Glutamatergic neuron (in vitro differentiated cells): ENCODE results near the gene KCNIP1. TPM values are rescaled to one million over a fixed set of nuclear protein-coding genes. Genes with fewer than 3 reads are reported as not detected.

Experiments
- DNase-seq: peaks from one replicate; pipeline ENCODE4 v3.0.0; 2022
- H3K27ac Mint-ChIP-seq: one replicate; pipeline ENCODE4 v1.8.0; 2020; ENCODE audit warnings: mild to moderate bottlenecking, mixed read lengths, inconsistent platforms; ENCODE audit not compliant: unreplicated experiment
- H3K27me3 Mint-ChIP-seq: one replicate; pipeline ENCODE4 v1.8.0; 2020; ENCODE audit warnings: mild to moderate bottlenecking, moderate library complexity, mixed read lengths, inconsistent platforms; ENCODE audit not compliant: unreplicated experiment
- H3K36me3 Mint-ChIP-seq: one replicate; pipeline ENCODE4 v1.8.0; 2020; ENCODE audit warnings: mild to moderate bottlenecking, mixed read lengths, inconsistent platforms; ENCODE audit not compliant: unreplicated experiment
- H3K4me1 Mint-ChIP-seq: one replicate; pipeline ENCODE4 v1.8.0; 2020; ENCODE audit warnings: mild to moderate bottlenecking, low read depth, mixed read lengths, inconsistent platforms; ENCODE audit not compliant: unreplicated experiment
- H3K4me3 Mint-ChIP-seq: one replicate; pipeline ENCODE4 v1.8.0; 2020; ENCODE audit warnings: mild to moderate bottlenecking, mixed read lengths, inconsistent platforms; ENCODE audit not compliant: unreplicated experiment
- H3K9me3 Mint-ChIP-seq: one replicate; pipeline ENCODE4 v1.8.0; 2020; ENCODE audit warnings: mild to moderate bottlenecking, moderate library complexity, mixed read lengths, inconsistent platforms; ENCODE audit not compliant: unreplicated experiment
- total RNA-seq: library from RNA; stranded (reverse); fragmentation: NEBNext Ultra II Directional; extraction: Animal tissue kit (Norgen Biotek cat#: 25700); gene quantifications from one replicate; pipeline ENCODE4 v1.2.1, GENCODE V29; 2021; ENCODE audit not compliant: unreplicated experiment
- TF ChIP-seq, protein P1 (sequence below): fragments of 200-600 bp; sonication (generic); IDR thresholded peaks from one replicate; pipeline ENCODE4 v1.5.0; 2021; ENCODE audit not compliant: partially characterized antibody, unreplicated experiment

The KCNIP1 gene
- total RNA-seq, 1 donor from 2014 or later = 0.47 TPM

DNA sequence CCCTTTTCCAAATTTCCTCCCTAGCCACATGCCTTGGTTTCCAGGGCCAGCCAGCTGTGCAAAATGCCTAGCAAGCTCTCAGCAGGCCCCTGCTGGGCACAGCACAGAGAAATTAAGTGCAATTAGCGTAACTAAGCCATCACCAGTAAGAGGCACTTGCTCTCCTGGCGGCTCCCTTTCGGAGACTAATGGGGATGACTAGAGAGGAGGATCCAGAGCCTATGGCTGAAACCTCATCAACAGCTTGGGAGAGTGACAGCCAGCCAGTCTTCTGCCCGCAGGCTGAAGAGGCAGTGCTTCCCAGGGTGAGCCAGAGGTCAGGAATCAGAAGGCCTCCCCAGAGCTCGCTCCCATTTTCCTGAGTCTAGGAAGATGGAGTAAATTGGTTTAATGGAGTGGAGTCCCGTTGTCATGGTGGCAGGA lies 108.4 kb downstream of the KCNIP1 start:
- Mint-ChIP-seq H3K4me3 (peak overlapping the region; percentile 70), H3K27ac (peak overlapping the region; percentile 93), H3K36me3 (no peaks in the 10 kb centered on the region), H3K27me3 (peaks cover 30% of the 10 kb centered on the region), H3K4me1 (peaks cover 75% of the 10 kb centered on the region), H3K9me3 (peaks cover 43% of the 10 kb centered on the region)
- TF ChIP-seq, protein P1, sequence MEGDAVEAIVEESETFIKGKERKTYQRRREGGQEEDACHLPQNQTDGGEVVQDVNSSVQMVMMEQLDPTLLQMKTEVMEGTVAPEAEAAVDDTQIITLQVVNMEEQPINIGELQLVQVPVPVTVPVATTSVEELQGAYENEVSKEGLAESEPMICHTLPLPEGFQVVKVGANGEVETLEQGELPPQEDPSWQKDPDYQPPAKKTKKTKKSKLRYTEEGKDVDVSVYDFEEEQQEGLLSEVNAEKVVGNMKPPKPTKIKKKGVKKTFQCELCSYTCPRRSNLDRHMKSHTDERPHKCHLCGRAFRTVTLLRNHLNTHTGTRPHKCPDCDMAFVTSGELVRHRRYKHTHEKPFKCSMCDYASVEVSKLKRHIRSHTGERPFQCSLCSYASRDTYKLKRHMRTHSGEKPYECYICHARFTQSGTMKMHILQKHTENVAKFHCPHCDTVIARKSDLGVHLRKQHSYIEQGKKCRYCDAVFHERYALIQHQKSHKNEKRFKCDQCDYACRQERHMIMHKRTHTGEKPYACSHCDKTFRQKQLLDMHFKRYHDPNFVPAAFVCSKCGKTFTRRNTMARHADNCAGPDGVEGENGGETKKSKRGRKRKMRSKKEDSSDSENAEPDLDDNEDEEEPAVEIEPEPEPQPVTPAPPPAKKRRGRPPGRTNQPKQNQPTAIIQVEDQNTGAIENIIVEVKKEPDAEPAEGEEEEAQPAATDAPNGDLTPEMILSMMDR = peak; percentile 9
- peak; percentile 82 for DNase-seq

DNA sequence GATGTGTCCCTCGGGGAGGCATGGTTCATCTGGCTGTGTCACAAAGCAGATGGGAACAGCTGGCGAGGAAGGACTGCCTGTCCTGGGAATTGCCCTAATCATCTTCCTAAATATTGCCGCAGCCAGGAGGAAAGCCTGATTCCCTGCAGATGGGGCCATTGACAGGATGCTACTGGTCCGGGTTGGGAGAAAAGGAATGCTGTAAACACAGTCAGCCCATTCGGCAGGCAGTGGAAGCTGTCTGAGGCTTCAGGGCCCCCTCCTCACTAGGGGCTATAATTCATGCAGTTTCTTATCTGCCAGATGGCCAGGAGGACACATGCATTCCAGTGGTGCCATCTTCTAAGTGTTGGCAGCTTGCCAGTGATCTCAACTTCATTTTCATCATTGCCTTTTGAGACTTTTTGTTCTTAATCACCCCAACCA lies 110.3 kb downstream of the KCNIP1 start:
- TF ChIP-seq, protein P1 = no peak
- Mint-ChIP-seq H3K27me3 (peaks cover 30% of the 10 kb centered on the region), H3K27ac (peak overlapping the region; percentile 83), H3K36me3 (no peaks in the 10 kb centered on the region), H3K4me3 (peak overlapping the region; percentile 41), H3K9me3 (peaks cover 37% of the 10 kb centered on the region), H3K4me1 (peaks cover 71% of the 10 kb centered on the region)
- peak; percentile 82 for DNase-seq

DNA sequence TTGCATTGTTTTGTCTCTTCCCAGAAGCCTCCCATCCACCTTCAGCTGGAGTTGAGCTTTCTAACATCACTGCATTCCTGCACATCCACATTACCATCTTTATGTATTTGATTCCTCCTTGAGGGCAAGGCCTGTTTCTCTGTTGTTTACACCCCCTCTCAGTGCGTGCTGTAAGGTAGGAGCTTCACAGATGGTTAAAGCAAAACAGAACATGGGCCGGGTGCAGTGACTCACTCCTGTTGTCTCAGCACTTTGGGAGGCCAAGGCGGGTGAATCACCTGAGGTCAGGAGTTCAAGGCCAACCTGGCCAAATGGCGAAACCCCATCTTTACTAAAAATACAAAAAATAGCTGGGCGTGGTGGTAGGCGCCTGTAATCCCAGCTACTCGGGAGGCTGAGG lies 110.9 kb downstream of the KCNIP1 start:
- peak overlapping the region; percentile 35 for H3K4me3 Mint-ChIP-seq

DNA sequence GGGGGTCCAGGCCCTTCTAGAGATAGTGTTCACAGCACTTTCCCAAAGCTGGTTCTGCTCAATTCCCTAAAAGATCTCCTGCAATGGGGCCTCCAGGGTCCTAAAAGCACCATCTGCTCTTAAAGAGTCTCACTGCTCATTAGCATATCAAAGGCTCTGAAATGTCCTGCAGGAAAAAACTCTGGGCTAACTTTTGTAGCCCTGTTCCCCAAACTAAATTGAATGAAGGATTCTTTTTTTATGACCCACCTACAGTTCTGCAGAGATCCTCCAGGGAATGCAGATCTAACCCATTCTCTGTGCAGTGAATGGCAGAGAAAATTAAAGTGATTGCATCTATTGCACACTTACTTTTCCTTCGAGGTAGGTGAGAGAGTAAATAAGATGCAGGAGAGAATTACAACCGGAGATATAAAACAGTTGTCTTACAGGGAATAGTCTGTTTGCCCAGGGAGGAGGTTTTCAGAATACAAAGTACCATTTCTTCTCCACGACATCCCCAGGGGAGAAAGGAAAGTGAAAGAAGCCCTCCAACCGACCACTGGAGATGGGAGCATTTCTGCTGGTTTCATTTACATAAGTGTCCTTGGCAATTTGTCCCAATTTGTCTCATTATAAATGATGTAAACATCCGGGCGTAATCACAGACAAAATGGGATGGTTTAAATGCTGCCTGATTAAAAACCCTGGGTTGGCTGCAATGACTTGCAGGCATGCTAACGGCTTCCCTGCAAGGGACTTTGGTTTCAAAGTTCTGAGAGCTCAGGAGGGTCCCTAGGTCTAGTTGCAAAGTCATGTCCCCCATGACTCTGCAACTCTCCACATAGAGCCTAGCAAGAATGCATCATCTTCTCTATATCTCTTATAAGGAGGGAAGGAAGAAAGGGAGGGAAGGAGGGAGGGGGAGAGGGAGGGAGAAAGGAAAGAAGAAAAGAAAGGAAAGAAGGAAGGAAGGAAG lies 114.0 kb downstream of the KCNIP1 start:
- Mint-ChIP-seq H3K4me3 (peak overlapping the region; percentile 18), H3K27me3 (peaks cover 19% of the 10 kb centered on the region), H3K4me1 (peaks cover 43% of the 10 kb centered on the region), H3K36me3 (no peaks in the 10 kb centered on the region), H3K27ac (no peak overlapping the region), H3K9me3 (peaks cover 27% of the 10 kb centered on the region)
- DNase-seq = no peak
- TF ChIP-seq, protein P1 = no peak

More for the DNA sequence above, 110.9 kb downstream of the KCNIP1 start:
- peaks cover 37% of the 10 kb centered on the region for H3K9me3 Mint-ChIP-seq
- H3K36me3 Mint-ChIP-seq = no peaks in the 10 kb centered on the region
- peaks cover 71% of the 10 kb centered on the region for H3K4me1 Mint-ChIP-seq
- peaks cover 30% of the 10 kb centered on the region for H3K27me3 Mint-ChIP-seq
- TF ChIP-seq, protein P1 = no peak
- no peak for DNase-seq
- H3K27ac Mint-ChIP-seq = peak overlapping the region; percentile 83

DNA sequence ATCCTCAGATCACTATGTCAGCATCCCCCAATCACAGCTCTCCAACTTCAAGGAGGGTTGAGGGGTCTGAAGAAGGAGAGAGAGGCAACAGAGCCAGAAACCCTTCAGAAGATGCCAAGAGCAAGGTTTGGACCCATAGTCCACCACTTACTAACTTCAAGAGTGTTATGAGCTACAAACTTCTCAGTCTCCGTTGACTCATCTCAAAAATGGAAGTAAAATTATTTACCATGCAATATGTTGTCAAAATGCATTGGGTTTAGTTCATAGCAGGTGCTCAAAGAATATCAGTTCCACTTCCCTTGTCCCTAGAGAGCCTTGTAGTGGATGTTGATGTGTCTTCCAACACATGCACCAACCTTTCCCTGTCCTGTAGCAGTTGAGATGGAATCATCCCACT lies 116.0 kb downstream of the KCNIP1 start:
- Mint-ChIP-seq H3K36me3 (no peaks in the 10 kb centered on the region), H3K4me3 (no peak overlapping the region), H3K27ac (no peak overlapping the region), H3K27me3 (peaks cover 2% of the 10 kb centered on the region), H3K4me1 (peaks cover 27% of the 10 kb centered on the region), H3K9me3 (peaks cover 12% of the 10 kb centered on the region)
- TF ChIP-seq, protein P1 = no peak
- DNase-seq = no peak
